Measurements from ENCODE around the gene SUPT4H1.

DNA sequence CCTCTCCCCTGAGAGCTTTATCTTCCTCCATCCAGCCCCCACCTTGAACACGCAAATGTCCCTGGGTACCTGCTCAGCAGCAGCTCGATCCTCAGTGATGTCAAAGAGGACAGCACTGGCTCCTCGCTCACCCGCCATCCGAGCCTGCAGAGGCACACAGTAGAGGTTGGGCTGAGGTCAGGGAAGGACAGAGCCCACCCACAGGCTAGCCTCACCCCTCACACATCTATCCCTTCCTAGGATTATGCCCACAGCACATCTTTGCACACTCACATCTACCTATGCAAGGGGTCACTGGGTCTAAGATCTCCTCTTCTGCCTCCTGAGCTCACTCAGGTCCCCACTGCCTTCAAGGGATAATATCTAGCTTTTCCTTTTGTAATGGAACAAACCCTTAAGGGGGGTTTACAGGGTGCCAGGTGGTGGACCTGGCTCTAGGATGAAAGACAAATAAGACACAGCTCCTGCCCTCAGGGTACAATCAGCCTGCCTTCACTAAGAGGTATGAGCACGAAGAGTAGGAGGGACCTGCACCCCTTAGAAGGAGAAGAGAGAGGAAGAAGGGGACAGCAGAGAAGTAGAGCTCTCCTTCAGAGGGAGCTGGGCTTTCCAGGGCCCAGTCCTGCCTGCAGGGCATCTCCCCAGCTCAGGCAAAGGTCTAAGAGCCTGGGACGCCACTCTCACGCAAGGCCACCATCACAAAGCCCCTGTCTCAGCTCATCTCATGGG, 11.6 kb upstream of the SUPT4H1 start:
- TF ChIP-seq POLR2AphosphoS5 (IDR thresholded peaks at IDR 0.05; ENCODE audit: borderline replicate concordance, low read depth, low read length): no peak
- no peak for TF ChIP-seq EZH2 (IDR thresholded peaks at IDR 0.05)
- no peak for TF ChIP-seq FOXP2 (optimal IDR thresholded peaks at IDR 0.05; ENCODE audit: control extremely low read depth, extremely low read length, insufficient read depth)
